Panc1 (cell line): ENCODE data around the gene CCND1.

ENCODE experiments used
- POLR2AphosphoS5 ChIP-seq: IDR thresholded peaks from 2 replicates; pipeline ENCODE4 v1.6.1; 2012; ENCODE audit warnings: mild to moderate bottlenecking, low read depth, low read length, moderate library complexity
- TF ChIP-seq, protein P1 (sequence below): fragments of 450-650 bp; IDR thresholded peaks from 2 replicates; pipeline ENCODE4 v1.5.1; 2017; ENCODE audit warnings: mild to moderate bottlenecking
- TF ChIP-seq, protein P2 (sequence below), 2 experiments: IDR thresholded peaks; 2 replicates each; pipeline ENCODE4 v1.6.1; 2011 to 2012; ENCODE audit warnings: low read depth in 2 of 2, control low read depth in 1 of 2, low read length in 1 of 2, mild to moderate bottlenecking in 1 of 2, moderate library complexity in 1 of 2; ENCODE audit not compliant: insufficient read depth in 1 of 2

GRCh38 chr11:69644962-69645675 is 4.2 kb downstream of the CCND1 start:
- TF ChIP-seq, protein P1, sequence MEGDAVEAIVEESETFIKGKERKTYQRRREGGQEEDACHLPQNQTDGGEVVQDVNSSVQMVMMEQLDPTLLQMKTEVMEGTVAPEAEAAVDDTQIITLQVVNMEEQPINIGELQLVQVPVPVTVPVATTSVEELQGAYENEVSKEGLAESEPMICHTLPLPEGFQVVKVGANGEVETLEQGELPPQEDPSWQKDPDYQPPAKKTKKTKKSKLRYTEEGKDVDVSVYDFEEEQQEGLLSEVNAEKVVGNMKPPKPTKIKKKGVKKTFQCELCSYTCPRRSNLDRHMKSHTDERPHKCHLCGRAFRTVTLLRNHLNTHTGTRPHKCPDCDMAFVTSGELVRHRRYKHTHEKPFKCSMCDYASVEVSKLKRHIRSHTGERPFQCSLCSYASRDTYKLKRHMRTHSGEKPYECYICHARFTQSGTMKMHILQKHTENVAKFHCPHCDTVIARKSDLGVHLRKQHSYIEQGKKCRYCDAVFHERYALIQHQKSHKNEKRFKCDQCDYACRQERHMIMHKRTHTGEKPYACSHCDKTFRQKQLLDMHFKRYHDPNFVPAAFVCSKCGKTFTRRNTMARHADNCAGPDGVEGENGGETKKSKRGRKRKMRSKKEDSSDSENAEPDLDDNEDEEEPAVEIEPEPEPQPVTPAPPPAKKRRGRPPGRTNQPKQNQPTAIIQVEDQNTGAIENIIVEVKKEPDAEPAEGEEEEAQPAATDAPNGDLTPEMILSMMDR: no peak
- no peak; the same call in 1 of the 2 replicates for TF ChIP-seq POLR2AphosphoS5
- TF ChIP-seq, protein P2, sequence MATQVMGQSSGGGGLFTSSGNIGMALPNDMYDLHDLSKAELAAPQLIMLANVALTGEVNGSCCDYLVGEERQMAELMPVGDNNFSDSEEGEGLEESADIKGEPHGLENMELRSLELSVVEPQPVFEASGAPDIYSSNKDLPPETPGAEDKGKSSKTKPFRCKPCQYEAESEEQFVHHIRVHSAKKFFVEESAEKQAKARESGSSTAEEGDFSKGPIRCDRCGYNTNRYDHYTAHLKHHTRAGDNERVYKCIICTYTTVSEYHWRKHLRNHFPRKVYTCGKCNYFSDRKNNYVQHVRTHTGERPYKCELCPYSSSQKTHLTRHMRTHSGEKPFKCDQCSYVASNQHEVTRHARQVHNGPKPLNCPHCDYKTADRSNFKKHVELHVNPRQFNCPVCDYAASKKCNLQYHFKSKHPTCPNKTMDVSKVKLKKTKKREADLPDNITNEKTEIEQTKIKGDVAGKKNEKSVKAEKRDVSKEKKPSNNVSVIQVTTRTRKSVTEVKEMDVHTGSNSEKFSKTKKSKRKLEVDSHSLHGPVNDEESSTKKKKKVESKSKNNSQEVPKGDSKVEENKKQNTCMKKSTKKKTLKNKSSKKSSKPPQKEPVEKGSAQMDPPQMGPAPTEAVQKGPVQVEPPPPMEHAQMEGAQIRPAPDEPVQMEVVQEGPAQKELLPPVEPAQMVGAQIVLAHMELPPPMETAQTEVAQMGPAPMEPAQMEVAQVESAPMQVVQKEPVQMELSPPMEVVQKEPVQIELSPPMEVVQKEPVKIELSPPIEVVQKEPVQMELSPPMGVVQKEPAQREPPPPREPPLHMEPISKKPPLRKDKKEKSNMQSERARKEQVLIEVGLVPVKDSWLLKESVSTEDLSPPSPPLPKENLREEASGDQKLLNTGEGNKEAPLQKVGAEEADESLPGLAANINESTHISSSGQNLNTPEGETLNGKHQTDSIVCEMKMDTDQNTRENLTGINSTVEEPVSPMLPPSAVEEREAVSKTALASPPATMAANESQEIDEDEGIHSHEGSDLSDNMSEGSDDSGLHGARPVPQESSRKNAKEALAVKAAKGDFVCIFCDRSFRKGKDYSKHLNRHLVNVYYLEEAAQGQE (IDR thresholded peaks at IDR 0.05; ENCODE audit: insufficient read depth in 1 of 2, low read depth in 2 of 2, low read length in 1 of 2): no peak
